ENCODE measurements around the gene FAM83B.
A peak's percentile ranks its signal among the peaks of the same experiment; 100 is the strongest.
"Not testable (repeated sequence)": the region's sequence is repeated elsewhere in the genome, so short reads cannot be mapped to it uniquely, and the experiment has no call there.

Gene FAM83B

GRCh38 chr6:54900666-54901065 lies 54.1 kb downstream of the FAM83B start:
- no peak for DNase-seq

- no peak for DNase-seq
These were observed 57.3 kb downstream of the FAM83B start for GRCh38 chr6:54903884-54904283.

DNA sequence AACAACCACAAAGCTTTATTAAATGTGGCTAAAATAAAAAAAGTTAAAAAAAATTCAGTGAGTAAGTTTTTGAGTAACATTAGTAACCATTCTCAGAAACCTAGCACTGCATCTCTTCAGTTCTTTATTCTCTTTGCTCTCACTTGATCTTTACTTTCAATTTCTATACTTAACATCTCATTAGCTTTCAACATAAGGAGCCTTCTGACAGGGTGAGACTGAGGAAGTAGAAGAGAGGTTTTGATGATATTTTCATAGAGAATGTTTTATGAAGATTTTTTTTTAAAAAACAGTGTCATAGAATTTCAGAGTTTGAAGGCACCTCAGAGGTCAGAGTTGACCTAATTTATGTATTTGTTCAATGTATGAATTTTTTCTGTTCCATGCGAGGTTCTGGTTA lies 60.8 kb downstream of the FAM83B start:
- no peak for DNase-seq

GRCh38 chr6:54909184-54909583 lies 62.6 kb downstream of the FAM83B start:
- DNase-seq, result no peak

GRCh38 chr6:54910431-54910884 lies 63.9 kb downstream of the FAM83B start:
- no peak for DNase-seq

DNA sequence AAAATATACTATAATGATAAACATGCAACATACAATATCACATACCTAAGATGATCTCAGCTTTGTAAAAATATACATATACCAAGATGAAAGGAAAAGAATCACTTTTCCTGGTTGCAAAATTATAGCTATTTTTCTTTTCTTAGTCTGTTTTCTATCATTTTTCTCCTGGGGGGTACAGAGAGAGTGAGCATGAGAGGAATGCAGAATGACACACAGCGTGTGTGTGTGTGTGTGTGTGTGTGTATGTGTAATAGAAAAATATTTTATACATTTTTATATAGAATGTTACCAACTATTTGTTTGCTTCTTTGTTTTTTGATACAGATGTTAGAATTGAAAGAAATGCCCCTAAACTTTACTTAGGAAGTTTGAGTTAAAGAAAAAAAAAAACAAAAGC lies 64.3 kb downstream of the FAM83B start:
- no peak for DNase-seq

- DNase-seq, result no peak
These were observed 66.6 kb downstream of the FAM83B start for GRCh38 chr6:54913211-54913610.

DNA sequence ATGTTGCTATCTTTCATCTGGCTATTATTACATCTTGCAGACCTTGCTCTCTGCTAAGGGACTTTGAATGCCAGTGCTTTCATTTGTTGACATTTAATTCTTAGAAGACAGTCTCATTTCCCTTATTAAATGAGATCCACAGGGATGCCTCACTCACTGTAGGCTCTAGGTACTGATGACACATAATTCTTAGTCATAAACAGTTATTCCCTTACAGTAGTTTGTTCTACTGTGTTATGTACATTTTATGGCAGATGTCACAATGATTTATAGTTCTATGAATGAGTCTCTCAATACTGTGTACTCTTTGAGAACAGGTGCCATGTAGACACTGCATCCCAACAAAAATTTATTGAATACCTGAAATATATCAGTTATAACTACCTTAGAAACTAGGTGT lies 70.3 kb downstream of the FAM83B start:
- DNase-seq, result no peak

DNA sequence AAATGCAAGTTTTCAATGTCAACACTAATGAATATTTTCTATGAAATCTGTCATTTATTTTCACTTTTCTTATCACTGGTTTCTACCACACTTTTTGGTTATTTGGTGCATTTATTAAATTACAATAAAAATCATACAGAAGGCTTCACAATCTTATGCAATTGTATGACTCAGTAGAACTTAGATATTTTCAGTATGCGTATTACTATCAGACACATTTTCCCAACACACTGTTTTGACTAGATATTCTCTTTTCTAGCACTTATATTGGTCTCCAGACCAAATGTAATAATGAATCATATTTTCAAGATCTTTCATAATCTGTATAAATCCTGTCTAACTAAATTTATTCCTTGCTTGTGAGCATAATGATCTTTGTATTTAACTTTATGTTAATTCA lies 74.1 kb downstream of the FAM83B start:
- no peak for DNase-seq

DNA sequence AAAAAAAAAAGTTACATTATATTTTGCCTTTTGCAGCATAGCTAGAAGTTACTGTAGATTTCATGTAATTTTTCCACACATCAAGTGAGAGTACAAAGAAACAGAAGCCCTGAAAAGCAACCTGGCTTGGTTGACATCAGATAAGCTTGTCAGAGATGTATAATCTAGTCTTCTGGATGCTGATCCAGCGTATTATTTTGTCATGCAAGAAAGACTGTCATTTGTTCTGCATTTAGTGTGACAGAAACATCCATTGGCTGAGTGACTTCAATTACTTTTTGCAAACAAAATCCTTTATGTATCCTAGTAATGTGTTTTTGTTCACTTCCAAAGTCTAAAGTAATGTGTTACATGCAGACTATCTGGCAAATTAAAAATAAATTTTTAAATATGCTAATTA lies 75.3 kb downstream of the FAM83B start:
- no peak for DNase-seq

DNA sequence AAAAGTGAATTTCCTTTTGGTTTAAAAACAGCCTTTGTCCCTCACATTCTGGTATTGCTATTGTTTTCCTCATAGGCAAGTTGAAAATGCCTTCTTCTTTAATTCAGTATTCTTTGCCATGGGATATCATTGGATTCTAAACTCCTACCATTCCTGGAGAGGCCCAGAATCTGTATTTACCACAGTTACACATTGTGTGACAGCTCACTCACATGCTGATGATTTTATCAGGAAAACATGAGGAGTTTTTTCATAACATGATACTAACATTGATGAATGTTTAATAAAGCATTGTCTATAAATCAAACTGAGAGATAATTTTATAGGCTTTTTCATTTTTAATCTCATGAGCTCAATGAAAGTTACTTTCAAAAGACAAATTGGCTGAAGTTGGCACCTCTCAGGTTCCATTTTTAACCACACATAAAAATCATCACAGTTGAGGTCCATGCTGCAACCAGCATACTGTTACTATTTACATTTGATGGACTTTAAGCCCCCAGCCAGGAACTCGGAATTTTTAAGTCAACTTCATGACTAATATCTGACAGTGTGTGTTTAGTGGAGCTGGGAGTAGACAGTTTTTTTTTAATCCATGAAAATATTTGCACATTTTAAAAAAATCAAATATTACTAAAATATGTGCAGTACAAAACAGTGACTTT lies 82.8 kb downstream of the FAM83B start:
- DNase-seq, result no peak

DNA sequence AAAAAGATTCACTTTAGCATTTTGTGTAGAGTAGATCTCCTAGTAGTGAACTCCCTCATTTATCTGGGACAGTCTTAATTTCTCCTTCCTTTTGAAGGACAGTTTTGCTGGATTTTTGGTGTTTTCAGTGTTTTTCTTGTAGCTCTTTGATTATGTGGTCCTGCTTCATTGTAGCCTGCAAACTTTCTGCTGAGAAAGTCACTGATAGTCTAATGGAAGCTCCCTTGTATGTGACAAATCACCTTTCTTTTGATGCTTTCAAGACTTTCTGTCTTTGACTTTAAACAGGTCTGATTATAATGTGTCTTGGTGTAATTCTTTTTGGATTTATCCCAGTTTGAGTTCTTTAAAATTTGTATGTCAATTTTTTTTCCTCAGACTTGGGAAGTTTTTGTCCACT lies 86.1 kb downstream of the FAM83B start:
- DNase-seq, result no peak

DNA sequence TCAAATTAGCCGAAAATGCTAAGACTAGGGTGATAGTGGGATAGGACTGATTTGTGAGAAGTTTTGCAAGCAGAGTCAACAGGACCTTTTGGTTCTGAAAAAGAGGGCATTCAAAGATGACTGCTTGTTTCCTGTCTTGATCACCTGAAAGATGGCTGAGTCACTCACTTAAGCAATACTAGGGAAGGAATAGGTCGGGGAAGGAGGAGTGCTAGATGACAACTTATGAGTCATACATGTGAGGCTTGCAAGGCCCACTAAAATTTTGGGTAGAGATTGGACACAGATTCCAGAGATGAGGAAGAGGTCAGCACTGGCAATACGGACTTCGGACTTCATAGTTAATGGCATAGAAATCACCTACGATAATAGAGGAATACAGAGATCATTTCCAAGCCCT lies 89.2 kb downstream of the FAM83B start:
- DNase-seq, result peak; percentile 0

GRCh38 chr6:54937371-54937770 lies 90.8 kb downstream of the FAM83B start:
- no peak for DNase-seq

DNA sequence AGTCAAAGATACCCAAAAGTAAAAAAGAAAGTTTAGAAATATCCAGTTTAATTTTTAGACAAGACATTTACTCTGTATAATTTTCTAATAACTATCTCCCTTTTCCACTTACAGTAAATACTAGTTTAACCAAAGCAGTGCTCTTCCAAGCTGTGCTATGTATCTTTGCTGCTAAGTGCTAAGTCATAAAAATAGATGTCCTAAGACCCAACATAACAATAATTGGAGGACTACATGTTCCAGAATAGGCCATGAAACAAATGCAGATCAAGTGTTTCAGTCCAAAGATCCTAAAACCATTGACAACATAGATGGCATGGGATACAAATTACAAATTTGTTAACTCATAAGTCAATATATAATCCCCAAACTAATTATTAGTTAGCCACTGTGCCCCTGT lies 111.1 kb downstream of the FAM83B start:
- no peak for DNase-seq

GRCh38 chr6:54958446-54958845 lies 111.9 kb downstream of the FAM83B start:
- no peak for DNase-seq

DNA sequence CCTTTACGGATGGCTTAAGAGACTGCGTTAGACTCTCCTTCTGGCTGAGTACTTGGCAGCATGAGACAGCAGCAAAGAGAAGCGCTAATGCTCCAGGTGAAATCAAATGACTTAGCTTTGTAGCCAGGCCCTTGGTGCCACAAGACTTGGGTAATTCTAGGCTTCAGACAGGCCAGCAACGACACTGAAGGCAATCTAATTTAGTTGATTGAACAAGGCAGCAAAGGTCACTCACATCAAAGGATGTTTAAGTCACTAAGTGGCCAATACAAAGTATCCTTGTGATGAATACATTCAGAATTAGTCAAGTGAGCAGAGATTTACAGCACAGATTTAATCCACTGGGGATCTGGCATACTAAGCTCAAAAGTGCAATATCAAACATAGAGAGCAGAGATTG lies 113.2 kb downstream of the FAM83B start:
- no peak for DNase-seq

GRCh38 chr6:54961372-54961771 lies 114.8 kb downstream of the FAM83B start:
- not testable (repeated sequence) for DNase-seq

DNA sequence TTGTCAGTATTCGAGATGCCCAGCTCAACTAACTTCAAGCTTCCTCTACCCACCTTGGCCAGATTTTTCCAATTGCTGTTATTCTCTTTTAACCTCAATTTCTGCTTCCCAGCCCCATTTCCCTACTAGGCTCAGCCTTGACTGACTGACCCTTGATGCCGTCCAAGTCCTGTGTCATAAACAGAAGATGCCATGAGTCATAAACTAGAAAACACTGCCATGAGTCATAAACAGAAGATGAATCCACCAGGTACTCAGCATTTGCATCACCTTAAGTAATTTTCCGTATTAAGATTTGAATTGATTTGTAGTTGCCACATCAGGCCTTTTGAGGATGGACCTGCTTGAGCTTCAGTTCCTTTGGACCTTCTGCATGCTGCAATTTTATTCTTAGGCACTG lies 123.8 kb downstream of the FAM83B start:
- DNase-seq, result no peak

DNA sequence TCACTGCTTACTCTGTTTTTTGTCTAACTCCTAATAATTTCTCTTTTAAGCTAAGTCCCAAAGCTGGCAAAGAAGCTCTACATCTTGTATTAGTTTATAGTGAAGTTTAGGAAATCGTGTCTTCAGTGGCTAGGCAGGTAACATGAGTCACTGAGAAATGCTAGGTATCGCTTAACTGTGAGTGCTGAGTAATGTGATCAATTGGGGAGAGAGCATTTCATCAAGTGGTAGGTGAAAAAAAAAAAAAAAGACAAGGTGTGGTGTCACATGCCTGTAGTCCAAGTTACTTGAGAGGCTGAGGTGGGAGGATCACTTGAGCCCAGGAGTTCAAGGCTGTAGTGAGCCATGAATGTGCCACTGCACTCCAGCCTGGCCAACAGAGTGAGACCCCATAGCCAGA lies 125.3 kb downstream of the FAM83B start:
- no peak for DNase-seq

- not testable (repeated sequence) for DNase-seq
These were observed 132.6 kb downstream of the FAM83B start for GRCh38 chr6:54979161-54979560.

DNA sequence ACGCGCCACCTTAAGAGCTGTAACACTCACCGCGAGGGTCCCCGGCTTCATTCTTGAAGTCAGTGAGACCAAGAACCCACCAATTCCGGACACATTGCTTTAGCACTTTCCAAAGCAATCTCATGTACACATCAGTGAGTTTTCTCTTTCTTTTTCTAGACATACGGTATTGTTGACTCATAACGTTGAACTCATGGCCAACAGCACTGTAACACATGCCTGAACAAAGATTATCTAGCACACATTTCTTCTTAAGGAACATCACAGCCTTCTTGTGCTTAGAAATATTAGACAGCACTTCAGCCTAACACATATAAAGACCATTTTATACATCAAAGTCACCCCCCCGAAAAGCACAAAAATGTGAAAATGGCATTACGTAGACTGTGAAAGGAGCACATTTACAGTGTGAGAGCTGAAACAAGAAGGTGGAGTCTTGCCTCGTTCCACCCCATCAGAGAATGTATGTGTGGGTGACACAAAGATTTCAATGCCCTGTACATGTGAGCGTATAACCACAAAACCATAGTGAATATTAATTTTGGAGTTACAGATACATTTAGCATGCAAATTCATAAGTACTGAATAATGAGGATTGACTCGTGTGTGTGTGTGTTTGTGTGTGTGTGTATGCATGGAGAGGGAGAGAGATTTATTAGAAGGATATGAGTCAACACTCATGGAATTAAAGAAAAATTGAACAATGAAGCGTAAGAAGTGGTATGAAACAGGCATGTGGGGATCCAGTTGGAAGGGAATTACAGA lies 134.1 kb downstream of the FAM83B start:
- no peak for DNase-seq

DNA sequence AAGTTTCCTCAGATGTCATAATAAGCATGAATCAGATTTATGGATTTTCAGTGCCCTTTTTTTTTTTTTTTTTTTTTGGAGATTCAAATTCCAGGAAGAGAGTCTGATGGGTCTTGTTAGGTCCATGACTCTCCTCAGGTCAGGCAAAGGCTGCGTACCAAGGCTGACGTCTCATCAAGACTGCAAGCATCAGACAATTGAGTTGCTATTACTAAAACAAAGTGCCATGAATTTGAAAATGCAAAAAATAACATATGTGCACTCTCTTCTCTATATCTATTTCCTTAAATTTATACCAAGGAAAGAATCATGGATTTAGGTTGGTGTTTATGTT lies 134.7 kb downstream of the FAM83B start:
- DNase-seq, result no peak

DNA sequence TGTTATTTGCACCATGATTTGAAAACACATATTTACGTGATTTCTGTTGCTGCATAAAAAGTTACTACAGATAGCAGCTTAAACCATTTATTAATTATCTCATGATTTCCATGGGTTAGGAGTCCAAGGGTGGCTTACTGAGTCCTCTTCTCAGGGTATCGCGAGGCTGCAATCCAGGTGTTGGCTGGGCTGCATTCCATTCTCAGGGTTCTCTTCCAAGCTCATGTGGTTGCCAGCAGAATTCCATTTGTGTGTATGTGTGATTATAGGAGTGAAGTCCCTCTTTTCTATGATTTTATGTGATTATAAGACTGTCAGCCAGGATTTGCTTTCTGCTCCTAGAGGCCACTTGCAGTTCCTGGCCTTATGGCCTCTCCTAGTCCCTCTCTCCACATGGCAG lies 135.1 kb downstream of the FAM83B start:
- DNase-seq, result no peak
